CD4-positive, alpha-beta T cell treated with Interleukin-15 for 1 hour (primary cell): Measurements from ENCODE around the gene ADAMTS13.
A peak's percentile ranks its signal among the peaks of the same experiment; 100 is the strongest.
"Not testable (repeated sequence)": the region's sequence is repeated elsewhere in the genome, so short reads cannot be mapped to it uniquely, and the experiment has no call there.

Experiments
- DNase-seq: peaks from one replicate; pipeline ENCODE4 v3.0.0-alpha.2; 2020

The ADAMTS13 gene

DNA sequence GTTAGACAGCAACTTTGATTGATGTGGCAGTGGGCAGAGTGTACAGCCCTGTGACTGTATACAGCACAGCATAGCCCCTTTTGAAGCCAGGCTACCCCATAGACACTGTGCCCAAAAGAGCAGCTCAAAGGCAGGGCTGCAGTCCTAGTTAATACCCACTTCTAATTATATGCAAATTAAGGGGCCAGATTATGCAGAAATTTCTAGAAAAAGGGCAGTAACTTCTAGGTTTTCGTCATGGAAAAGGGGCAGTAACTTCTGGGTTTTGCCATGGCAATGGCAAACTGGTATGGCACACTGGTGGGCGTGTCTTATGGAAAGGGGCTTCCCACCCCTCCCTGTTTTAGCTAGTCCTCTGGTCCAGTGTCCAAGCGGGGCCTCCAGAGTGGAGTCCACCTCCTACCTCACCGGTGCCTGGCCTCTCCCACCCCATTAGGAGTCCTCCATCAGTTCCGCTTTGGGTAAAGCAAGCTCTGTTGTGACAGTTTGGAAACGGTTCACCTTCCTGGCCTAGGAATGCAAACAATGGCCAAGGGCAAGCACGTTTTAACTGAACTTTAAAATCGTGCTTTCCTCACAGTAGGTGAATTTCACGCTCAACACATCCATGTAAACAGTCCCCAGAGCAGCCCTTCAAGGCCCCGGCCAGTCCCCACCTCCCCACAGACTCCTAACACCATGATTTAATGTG, 5.6 kb downstream of the ADAMTS13 start:
- DNase-seq: no peak

DNA sequence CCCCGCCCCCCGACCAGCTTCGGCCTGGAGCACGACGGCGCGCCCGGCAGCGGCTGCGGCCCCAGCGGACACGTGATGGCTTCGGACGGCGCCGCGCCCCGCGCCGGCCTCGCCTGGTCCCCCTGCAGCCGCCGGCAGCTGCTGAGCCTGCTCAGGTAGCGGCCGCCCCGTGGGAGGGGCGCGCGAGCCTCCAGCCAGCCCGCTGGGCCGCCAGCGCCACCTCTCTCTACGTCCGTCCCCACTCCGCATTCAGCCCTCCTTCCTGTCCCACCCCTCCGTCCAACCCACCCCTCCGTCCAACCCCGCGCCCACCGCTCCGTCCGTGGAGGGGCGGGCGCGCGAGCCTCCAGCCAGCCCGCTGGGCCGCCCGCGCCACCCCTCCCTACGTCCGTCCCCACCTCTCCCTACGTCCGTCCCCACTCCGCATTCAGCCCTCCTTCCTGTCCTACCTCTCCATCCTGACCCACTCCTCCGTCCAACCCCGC, 6.5 kb downstream of the ADAMTS13 start:
- no peak for DNase-seq

DNA sequence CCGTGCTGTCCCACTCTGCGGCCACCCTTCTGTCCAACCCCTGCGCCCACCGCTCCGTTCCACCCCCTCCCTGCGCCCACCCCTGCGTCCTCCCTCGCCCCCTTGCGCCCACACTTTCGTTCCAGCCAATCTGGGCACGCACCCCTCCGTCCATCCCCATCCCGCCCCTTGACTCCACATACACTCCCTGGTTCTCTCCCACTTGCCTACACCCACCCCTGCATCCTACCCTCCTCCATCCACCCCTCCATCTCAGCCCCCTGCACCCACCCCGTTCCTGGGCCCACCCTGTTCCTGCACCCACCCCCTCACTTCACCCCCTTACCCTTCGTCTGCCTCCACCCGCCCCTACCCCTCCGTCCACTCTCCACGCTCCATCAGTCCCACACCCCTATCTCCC, 7.0 kb downstream of the ADAMTS13 start:
- no peak for DNase-seq

DNA sequence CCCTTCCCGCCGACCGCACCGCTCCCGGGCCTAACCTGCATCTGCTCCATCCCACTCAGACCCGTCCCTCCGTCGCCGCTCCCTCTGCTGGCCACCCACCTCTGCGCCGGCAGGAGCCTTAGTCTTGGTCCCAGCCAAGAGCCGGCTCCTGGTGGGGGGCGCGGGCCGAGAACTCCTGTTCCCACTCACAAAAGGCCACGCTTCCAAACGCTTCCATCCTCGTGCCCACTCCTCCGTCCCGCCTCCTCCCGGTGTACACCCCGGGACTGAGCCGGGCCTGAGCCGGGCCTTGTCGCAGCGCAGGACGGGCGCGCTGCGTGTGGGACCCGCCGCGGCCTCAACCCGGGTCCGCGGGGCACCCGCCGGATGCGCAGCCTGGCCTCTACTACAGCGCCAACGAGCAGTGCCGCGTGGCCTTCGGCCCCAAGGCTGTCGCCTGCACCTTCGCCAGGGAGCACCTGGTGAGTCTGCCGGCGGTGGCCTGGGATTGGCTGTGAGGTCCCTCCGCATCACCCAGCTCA, 7.5 kb downstream of the ADAMTS13 start:
- DNase-seq: no peak

DNA sequence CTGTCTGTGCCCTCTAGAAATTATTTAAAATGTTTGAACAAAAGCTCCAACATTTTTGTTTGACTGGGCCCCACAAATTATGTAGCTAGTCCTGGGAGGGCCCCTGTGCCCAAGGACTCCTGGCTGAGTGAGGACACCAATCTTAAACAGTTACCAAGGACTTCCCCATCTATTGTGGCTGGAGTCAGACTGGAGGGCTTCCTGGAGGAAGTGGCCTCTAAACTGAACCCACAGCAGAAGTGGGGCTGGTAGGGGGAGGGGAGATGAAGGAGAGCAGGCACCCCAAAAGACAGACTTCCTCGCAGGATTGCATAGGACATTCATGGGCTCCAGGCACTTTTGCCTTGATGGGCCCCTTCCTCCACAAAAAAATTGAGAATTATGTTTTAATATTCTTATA, 8.1 kb downstream of the ADAMTS13 start:
- DNase-seq: no peak

DNA sequence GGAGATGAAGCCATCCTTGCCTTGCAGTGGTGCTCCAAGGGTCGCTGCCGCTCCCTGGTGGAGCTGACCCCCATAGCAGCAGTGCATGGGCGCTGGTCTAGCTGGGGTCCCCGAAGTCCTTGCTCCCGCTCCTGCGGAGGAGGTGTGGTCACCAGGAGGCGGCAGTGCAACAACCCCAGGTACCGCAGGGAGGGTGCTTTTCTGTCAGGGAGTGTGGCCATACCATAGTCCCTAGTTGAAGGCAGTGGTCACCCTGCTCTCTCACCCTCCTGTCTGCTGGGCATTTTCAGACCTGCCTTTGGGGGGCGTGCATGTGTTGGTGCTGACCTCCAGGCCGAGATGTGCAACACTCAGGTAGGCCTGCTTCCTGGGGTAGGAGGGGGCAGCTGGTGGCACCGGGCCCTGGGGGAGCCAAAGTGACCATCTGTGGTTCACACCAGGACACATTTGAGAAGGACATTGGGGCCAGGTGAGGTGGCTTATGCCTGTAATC, 11.2 kb downstream of the ADAMTS13 start:
- no peak for DNase-seq

DNA sequence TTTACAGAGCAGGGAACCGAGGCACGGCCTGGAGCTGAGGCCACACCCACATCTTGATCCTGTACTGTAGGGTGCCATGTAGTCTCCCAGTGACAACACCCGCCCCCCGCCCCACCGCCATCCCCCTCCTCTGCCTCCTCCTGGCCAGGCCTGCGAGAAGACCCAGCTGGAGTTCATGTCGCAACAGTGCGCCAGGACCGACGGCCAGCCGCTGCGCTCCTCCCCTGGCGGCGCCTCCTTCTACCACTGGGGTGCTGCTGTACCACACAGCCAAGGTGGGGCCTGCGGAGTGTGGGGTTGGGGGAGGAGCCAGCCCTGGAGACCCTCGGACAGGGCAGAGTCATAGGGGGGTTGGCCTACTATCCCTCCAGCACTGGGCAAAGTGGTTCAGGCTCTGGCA, 14.5 kb downstream of the ADAMTS13 start:
- no peak for DNase-seq

DNA sequence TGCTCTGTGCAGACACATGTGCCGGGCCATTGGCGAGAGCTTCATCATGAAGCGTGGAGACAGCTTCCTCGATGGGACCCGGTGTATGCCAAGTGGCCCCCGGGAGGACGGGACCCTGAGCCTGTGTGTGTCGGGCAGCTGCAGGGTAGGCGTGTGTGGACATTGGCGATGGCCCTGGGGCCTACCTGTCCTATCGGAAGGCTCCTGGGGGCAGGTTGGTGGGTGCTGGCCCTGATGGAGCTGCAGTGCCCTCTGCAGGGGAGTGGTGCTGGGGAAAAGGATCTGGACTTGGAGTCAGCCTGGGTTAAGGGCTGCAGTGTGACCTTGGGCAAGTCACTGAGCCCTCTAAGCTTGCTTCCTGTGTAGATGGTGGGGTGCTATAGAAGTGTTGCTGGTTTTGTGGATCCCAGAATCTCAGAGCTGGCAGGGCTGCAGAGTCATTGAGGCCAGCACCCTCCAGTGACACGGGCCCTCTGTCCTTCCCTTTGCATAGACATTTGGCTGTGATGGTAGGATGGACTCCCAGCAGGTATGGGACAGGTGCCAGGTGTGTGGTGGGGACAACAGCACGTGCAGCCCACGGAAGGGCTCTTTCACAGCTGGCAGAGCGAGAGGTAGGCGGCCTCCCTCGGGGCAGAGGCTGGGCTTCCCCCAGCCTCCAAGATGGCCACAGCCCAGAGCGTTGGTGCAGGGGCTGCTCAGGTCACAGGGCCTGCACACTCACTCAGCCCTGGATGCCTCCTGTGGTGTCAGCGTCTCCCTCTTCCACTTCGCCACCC, 15.8 kb downstream of the ADAMTS13 start:
- DNase-seq: no peak

DNA sequence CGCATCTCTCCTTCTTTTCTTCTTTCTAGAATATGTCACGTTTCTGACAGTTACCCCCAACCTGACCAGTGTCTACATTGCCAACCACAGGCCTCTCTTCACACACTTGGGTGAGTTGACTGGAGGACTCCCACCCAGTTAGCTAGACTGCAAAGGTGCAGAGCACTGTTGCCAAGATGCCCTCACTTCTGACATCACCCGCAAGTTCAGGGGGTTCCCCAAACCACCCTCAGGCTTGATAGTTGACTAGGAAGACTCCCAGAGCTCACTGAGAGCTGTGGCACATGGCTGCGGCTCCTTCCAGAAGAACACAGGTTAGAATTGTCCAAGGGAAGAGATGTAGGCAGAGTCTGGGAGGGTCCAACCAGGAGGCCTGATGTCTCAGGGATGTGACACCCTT, 17.2 kb downstream of the ADAMTS13 start:
- no peak for DNase-seq

DNA sequence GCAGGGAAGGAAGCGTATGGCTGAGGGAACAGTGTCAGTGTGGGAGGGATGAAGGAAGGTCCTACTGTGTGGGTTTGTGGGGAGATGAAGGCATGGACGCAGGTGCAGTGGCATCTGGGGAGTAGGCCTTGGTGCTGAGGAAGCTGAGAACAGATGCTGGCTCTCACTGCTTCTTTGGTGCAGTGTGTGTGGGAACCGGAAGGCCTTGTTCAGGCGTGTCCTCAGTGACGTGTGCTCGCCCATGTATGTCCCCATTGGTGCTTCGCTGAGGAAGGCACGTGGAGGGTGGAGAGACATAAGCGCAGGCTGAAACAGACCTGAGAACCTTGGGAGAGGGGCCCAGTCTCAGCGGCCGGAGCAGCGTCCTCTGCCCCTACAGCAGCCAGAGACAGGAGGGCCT, 18.7 kb downstream of the ADAMTS13 start:
- DNase-seq: peak; percentile 71

DNA sequence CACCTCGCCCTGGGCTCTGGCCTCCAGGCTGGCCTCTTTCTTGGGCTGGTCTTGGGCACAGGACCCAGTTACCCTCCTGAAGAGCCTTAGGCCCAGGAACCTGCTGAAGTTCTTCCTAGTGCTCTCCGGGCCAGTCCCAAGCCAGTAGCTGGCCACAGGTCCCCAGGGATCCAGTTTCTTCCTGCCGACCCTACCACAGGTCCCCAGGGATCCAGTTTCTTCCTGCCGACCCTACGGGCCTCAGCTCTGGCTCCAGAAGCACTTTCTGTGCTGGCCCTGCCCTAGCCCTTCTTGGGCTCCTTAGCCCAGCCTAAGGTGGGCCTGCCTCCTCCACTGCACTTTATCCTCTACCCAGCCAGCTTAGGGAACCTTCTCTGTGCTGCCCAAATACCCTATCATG, 19.4 kb downstream of the ADAMTS13 start:
- no peak for DNase-seq

DNA sequence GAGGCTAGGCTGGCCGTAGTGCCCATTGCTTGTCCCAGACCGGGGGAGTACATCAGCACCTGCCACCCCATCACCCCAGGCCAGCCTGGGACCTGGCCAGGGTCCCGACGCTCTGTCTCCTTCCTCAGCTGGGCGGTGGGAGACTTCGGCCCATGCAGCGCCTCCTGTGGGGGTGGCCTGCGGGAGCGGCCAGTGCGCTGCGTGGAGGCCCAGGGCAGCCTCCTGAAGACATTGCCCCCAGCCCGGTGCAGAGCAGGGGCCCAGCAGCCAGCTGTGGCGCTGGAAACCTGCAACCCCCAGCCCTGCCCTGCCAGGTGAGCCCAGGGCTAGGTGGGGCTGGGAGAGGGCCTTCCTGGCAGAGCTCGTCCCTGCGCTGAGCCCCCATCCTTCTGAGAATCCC, 21.1 kb downstream of the ADAMTS13 start:
- no peak for DNase-seq

DNA sequence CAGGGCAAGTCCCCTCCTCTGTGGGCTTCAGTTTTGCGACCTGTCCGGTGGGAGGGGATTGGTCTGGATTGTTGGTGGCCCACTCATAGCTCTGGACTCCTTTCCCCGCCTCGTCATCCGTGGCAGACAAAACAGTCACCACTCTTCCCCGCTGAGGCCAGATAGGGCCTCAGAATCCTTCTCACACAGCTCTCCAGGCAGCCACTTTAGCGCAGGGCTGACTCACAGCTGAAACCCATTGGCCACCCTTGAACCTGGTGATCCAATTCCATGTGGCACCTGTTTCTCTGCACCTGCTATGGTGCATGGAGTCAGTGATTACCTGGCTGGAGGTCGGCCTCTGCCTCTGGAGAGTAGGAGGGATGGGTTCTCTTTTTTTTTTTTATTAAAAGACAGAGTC, 21.8 kb downstream of the ADAMTS13 start:
- no peak for DNase-seq

DNA sequence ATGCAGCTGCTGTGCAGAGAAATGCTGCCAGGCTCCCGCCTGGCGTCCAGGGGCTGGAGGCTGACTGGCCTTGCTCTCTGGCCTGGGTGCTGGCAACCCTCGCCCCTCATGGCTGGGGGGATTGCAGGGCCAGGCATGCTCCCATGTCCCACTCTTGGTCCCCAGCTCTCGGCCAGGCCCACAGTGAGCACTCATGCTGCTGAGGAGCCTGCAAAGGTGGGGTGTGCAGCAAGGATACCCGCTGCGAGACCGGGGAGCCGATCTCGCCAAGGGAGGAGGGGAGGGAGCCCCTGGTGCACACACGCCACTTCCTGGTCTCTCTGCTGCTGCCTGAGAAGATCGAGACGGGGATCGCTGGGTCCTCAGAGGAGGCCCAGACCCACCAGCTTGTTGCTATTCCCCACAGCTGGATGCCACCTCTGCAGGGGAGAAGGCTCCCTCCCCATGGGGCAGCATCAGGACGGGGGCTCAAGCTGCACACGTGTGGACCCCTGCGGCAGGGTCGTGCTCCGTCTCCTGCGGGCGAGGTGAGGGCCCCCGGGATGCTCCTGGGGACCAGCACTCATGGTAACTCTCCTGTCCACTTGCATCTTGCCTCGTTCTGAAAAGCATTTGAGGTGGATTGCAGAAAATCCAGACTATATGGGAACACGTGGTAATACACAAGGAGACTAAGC, 23.3 kb downstream of the ADAMTS13 start:
- no peak for DNase-seq

DNA sequence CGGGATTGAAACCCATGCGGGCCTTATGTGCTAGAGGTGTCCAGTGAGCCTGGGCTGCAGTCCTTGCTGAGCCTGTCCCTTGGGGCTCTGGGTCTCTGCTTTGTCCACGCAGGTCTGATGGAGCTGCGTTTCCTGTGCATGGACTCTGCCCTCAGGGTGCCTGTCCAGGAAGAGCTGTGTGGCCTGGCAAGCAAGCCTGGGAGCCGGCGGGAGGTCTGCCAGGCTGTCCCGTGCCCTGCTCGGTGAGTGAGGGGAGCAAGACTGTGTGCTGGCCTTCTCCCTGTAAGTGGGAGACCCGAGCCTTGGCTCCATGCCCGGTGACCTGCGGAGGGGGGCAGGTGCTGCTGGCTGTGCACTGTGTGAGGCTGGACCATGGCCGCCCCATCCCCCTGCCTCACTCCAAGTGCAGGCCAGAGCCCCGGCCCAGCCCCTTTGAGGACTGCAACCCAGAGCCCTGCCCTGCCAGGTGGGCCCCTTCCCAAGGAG, 26.4 kb downstream of the ADAMTS13 start:
- DNase-seq: no peak

DNA sequence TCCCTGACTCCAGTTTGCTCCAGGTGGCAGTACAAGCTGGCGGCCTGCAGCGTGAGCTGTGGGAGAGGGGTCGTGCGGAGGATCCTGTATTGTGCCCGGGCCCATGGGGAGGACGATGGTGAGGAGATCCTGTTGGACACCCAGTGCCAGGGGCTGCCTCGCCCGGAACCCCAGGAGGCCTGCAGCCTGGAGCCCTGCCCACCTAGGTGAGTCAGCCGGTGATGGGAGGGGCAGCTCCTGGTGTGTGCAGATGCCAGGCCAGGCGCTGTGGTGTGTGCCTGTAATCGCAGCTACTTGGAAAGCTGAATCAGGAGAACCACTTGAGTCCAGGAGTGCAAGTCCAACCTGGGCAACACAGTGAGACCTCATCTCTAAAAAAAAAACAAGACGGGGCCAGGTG, 27.6 kb downstream of the ADAMTS13 start:
- DNase-seq: no peak

DNA sequence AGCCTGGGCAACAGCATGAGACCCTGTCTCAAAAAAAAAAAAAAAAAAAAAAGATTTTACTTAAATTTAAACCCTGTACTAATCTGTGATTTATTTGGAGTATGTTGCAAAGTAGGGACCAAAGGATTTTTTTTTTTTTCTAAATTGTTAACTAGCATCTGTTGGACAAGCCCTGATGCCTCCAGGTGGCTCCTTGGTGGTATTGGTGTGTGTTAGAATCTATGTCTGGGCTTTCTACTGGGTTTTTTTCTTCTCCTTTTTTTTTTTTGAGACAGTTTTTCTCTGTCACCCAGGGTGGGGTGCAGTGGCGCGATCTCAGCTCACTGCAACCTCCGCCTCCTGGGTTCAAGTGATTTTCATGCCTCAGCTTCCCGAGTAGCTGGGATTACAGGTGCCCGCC, 29.7 kb downstream of the ADAMTS13 start:
- not testable (repeated sequence) for DNase-seq

DNA sequence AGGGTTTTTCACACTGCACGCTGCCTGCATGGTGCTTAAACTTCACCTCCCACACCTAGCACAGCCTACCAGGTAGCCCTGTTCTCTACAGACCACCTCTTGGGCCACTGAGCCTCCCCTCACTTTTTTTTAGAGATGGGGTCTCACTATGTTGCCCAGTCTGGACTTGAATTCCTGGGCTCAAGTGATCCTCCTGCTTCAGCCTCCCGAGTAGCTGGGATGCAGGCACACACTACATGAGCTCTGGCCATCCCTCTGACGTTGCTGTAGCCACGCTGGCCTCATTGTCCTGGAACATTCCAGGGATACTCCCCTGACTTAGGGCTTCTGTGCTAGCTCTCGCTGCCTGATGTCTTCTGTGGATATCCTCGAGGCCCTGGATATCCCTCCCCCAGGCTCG, 30.4 kb downstream of the ADAMTS13 start:
- DNase-seq: no peak

DNA sequence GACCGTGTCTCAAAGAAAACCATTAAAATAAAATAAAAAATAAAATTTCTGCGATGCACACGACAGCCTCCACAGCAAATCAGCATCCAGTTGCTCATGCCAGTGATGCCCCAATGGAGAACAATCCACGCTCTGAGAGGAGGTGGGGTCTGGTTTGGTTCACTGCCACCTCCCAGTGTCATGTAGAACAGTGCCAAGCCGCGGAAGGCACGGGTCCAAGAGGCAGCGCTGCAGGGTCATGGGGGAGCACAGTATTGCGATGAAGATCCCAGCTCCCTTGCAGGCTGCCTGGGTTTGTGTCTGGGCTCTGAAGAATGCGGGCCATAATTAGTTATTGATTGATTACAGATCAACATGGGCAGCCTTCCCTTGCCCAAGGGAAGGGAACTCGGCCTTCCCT, 31.5 kb downstream of the ADAMTS13 start:
- no peak for DNase-seq

DNA sequence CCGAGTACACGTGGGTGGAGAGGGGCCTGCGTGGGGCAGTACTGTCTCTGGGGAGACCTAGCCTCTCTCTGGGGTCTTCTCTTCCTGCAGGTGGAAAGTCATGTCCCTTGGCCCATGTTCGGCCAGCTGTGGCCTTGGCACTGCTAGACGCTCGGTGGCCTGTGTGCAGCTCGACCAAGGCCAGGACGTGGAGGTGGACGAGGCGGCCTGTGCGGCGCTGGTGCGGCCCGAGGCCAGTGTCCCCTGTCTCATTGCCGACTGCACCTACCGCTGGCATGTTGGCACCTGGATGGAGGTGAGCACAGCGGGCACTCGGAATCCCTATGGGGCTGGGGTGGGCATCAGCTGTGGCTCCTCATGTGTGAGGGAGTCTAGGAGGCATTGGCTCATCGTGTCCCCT, 32.2 kb downstream of the ADAMTS13 start:
- no peak for DNase-seq

DNA sequence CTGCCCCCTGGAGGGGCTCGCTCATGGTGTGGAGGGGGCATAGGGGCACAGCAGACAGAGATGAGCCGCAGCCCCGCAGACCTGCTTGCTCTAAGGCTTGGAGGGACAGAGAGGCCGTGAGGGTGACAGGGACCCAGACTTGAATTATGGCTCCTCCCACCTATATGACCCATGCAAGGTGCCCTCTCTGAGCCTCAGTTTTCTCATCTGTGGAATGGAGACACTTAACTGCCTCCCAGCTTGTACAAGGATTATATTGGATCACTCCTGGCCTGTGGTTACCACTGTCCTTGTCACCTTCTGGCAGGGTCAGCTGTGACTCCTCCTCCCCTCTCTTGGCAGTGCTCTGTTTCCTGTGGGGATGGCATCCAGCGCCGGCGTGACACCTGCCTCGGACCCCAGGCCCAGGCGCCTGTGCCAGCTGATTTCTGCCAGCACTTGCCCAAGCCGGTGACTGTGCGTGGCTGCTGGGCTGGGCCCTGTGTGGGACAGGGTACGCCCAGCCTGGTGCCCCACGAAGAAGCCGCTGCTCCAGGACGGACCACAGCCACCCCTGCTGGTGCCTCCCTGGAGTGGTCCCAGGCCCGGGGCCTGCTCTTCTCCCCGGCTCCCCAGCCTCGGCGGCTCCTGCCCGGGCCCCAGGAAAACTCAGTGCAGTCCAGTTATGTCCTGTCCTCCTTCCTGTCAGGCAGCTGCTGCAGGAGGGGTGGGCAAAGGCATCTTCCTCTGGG, 32.9 kb downstream of the ADAMTS13 start:
- DNase-seq: no peak

DNA sequence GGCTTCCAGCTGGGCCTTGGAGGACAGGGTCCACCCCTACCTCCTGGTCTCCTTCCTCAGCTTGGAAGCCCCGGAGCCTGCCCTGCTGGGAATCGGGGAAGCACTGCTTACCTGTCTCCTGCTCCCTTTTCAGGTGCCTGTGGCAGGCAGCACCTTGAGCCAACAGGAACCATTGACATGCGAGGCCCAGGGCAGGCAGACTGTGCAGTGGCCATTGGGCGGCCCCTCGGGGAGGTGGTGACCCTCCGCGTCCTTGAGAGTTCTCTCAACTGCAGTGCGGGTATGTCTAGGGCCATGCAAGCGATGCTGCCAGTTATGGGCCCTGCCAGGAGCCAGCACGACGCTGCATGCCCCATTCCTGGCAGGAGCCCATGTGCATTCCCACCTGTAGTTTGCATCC, 33.8 kb downstream of the ADAMTS13 start:
- no peak for DNase-seq

DNA sequence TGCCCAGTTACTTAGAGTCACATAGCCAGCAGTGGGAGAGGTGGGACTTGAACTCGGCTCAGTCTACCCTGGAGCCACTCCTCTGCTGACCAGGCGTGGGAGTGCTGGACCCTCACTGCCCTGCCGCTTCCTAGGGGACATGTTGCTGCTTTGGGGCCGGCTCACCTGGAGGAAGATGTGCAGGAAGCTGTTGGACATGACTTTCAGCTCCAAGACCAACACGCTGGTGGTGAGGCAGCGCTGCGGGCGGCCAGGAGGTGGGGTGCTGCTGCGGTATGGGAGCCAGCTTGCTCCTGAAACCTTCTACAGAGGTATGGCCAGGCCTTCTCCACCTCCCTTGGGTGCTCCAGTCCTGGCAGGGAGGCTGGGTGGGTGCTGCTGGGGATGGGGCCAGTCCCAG, 34.2 kb downstream of the ADAMTS13 start:
- DNase-seq: no peak
